ENCODE data around the gene MSI2. TPM values are rescaled to one million over a fixed set of nuclear protein-coding genes. Genes with fewer than 3 reads are reported as not detected.

The MSI2 gene
- total RNA-seq, 1 donor from 2014 or later = 178 TPM

GRCh38 chr17:57548421-57549410 is 292.4 kb downstream of the MSI2 start:
- intact Hi-C loops (cut with micrococcal nuclease) = no loop called here

GRCh38 chr17:57549468-57549867 is 293.1 kb downstream of the MSI2 start:
- intact Hi-C loops (cut with micrococcal nuclease) = no loop called here

- intact Hi-C loops (cut with micrococcal nuclease) = no loop called here
Observed at GRCh38 chr17:57550016-57550415, 293.7 kb downstream of the MSI2 start.

GRCh38 chr17:57550668-57551315 is 294.5 kb downstream of the MSI2 start:
- intact Hi-C loops (cut with micrococcal nuclease) = no loop called here

- intact Hi-C loops (cut with micrococcal nuclease) = loop anchor here (1.0 kb wide), 1 partner anchor 121 kb away; no protein-coding TSS in a partner anchor
Observed at GRCh38 chr17:57551321-57552079, 295.2 kb downstream of the MSI2 start.

- intact Hi-C loops (cut with micrococcal nuclease) = loop anchor here (1.0 kb wide), 1 partner anchor 120 kb away; no protein-coding TSS in a partner anchor
Observed at GRCh38 chr17:57552114-57552624, 295.8 kb downstream of the MSI2 start.

- intact Hi-C loops (cut with micrococcal nuclease) = no loop called here
Observed at GRCh38 chr17:57553526-57553925, 297.2 kb downstream of the MSI2 start.

- intact Hi-C loops (cut with micrococcal nuclease) = no loop called here
Observed at GRCh38 chr17:57553991-57554825, 297.9 kb downstream of the MSI2 start.

- intact Hi-C loops (cut with micrococcal nuclease) = no loop called here
Observed at GRCh38 chr17:57554826-57555635, 298.7 kb downstream of the MSI2 start.

- intact Hi-C loops (cut with micrococcal nuclease) = no loop called here
Observed at GRCh38 chr17:57555636-57556175, 299.4 kb downstream of the MSI2 start.

GRCh38 chr17:57556320-57556719 is 300.0 kb downstream of the MSI2 start:
- intact Hi-C loops (cut with micrococcal nuclease) = no loop called here

GRCh38 chr17:57556977-57557376 is 300.7 kb downstream of the MSI2 start:
- intact Hi-C loops (cut with micrococcal nuclease) = no loop called here

- intact Hi-C loops (cut with micrococcal nuclease) = no loop called here
Observed at GRCh38 chr17:57557416-57557815, 301.1 kb downstream of the MSI2 start.

GRCh38 chr17:57557834-57558681 is 301.7 kb downstream of the MSI2 start:
- intact Hi-C loops (cut with micrococcal nuclease) = no loop called here

- intact Hi-C loops (cut with micrococcal nuclease) = no loop called here
Observed at GRCh38 chr17:57559226-57559625, 302.9 kb downstream of the MSI2 start.

- intact Hi-C loops (cut with micrococcal nuclease) = no loop called here
Observed at GRCh38 chr17:57559634-57560318, 303.5 kb downstream of the MSI2 start.

- intact Hi-C loops (cut with micrococcal nuclease) = no loop called here
Observed at GRCh38 chr17:57560319-57560705, 304.0 kb downstream of the MSI2 start.

All from T-helper 1 cell treated with Interleukin-12 subunit alpha and Interleukin-12 subunit beta and Interleukin-4 antibody, amounts not matched to agents 30 ng/mL and 1 ng/mL, for 36 hours (primary cell).